KOPT-K1 (cell line): ENCODE data around the gene CSMD2.

Source experiments
- H3K27ac ChIP-seq: fragments of 200-600 bp; sonication (generic); 2 replicates; pipeline ENCODE4 v1.5.1; 2016; ENCODE audit warnings: antibody characterized with exemption, mild to moderate bottlenecking, low read depth, low read length; ENCODE audit not compliant: poor library complexity, severe bottlenecking
- H3K36me3 ChIP-seq: fragments of 200-600 bp; sonication (generic); 2 replicates; pipeline ENCODE4 v1.5.1; 2017; ENCODE audit warnings: antibody characterized with exemption, mild to moderate bottlenecking, low read length, moderate library complexity; ENCODE audit not compliant: insufficient read depth
- H3K9me3 ChIP-seq: fragments of 200-600 bp; sonication (generic); 2 replicates; pipeline ENCODE4 v1.5.1; 2017; ENCODE audit warnings: antibody characterized with exemption, low read length, mild to moderate bottlenecking; ENCODE audit not compliant: insufficient read depth, poor library complexity, severe bottlenecking

CSMD2 gene

GRCh38 chr1:33724348-33724747, 440.7 kb downstream of the CSMD2 start:
- Histone ChIP-seq H3K36me3 (no peaks in the 10 kb centered on the region), H3K27ac (no peak overlapping the region), H3K9me3 (no peaks in the 10 kb centered on the region)

- no peaks in the 10 kb centered on the region for H3K36me3 ChIP-seq
- H3K9me3 ChIP-seq: no peaks in the 10 kb centered on the region
Measured at GRCh38 chr1:33723251-33723650, 441.8 kb downstream of the CSMD2 start.

GRCh38 chr1:33721301-33721815, 443.7 kb downstream of the CSMD2 start:
- H3K36me3 ChIP-seq: no peaks in the 10 kb centered on the region
- no peak overlapping the region for H3K27ac ChIP-seq
- H3K9me3 ChIP-seq: no peaks in the 10 kb centered on the region

More at GRCh38 chr1:33723251-33723650, 441.8 kb downstream of the CSMD2 start:
- no peak overlapping the region for H3K27ac ChIP-seq

- Histone ChIP-seq H3K36me3 (no peaks in the 10 kb centered on the region), H3K27ac (no peak overlapping the region), H3K9me3 (no peaks in the 10 kb centered on the region)
Measured at GRCh38 chr1:33719771-33720670, 445.0 kb downstream of the CSMD2 start.

- H3K36me3 ChIP-seq: no peaks in the 10 kb centered on the region
- no peaks in the 10 kb centered on the region for H3K9me3 ChIP-seq
- no peak overlapping the region for H3K27ac ChIP-seq
Measured at GRCh38 chr1:33719326-33719725, 445.7 kb downstream of the CSMD2 start.

- H3K9me3 ChIP-seq: no peaks in the 10 kb centered on the region
- H3K36me3 ChIP-seq: no peaks in the 10 kb centered on the region
- H3K27ac ChIP-seq: no peak overlapping the region
Measured at GRCh38 chr1:33718186-33718585, 446.8 kb downstream of the CSMD2 start.

- Histone ChIP-seq H3K9me3 (no peaks in the 10 kb centered on the region), H3K27ac (no peak overlapping the region), H3K36me3 (no peaks in the 10 kb centered on the region)
Measured at GRCh38 chr1:33716976-33717688, 447.9 kb downstream of the CSMD2 start.

- Histone ChIP-seq H3K9me3 (no peaks in the 10 kb centered on the region), H3K27ac (no peak overlapping the region), H3K36me3 (no peaks in the 10 kb centered on the region)
Measured at GRCh38 chr1:33715195-33715811, 449.7 kb downstream of the CSMD2 start.

GRCh38 chr1:33714421-33714820, 450.6 kb downstream of the CSMD2 start:
- no peaks in the 10 kb centered on the region for H3K36me3 ChIP-seq
- no peak overlapping the region for H3K27ac ChIP-seq
- H3K9me3 ChIP-seq: no peaks in the 10 kb centered on the region

GRCh38 chr1:33713058-33713877, 451.8 kb downstream of the CSMD2 start:
- Histone ChIP-seq H3K36me3 (no peaks in the 10 kb centered on the region), H3K27ac (no peak overlapping the region), H3K9me3 (no peaks in the 10 kb centered on the region)

- H3K27ac ChIP-seq: no peak overlapping the region
- H3K9me3 ChIP-seq: no peaks in the 10 kb centered on the region
Measured at GRCh38 chr1:33712186-33712585, 452.8 kb downstream of the CSMD2 start.

GRCh38 chr1:33711511-33711910, 453.5 kb downstream of the CSMD2 start:
- H3K27ac ChIP-seq: no peak overlapping the region
- no peaks in the 10 kb centered on the region for H3K9me3 ChIP-seq
- no peaks in the 10 kb centered on the region for H3K36me3 ChIP-seq

More at GRCh38 chr1:33712186-33712585, 452.8 kb downstream of the CSMD2 start:
- no peaks in the 10 kb centered on the region for H3K36me3 ChIP-seq

- no peaks in the 10 kb centered on the region for H3K9me3 ChIP-seq
- H3K27ac ChIP-seq: no peak overlapping the region
- no peaks in the 10 kb centered on the region for H3K36me3 ChIP-seq
Measured at GRCh38 chr1:33710967-33711366, 454.1 kb downstream of the CSMD2 start.
